HCT116 (cell line): ENCODE results near the gene TECPR1. TPM values are rescaled to one million over a fixed set of nuclear protein-coding genes. Genes with fewer than 3 reads are reported as not detected.

Source experiments
- ATAC-seq: fragments of 200-7000 bp; cut with Tn5 transposase; 2 replicates; pipeline ENCODE4 v1.9.1; 2020; ENCODE audit warnings: mild to moderate bottlenecking, moderate library complexity
- BruUV-seq: library from RNA; stranded (reverse); fragments of 400-500 nt; replicated peaks from 2 replicates; lab custom pipeline; 2021; lab: Mats Ljungman, UMichigan
- CTCF ChIA-PET: fragments of 300-600 bp; sonication (Branson Sonifier 250); formaldehyde crosslinking; loops from one replicate; lab custom pipeline; 2021; ENCODE audit warnings: antibody characterized with exemption; lab: Charles Lee
- POLR2A ChIA-PET: fragments of 300-600, 350-600 bp; sonication (Branson Sonifier 250); formaldehyde crosslinking; loops from one replicate; lab custom pipeline; 2021; ENCODE audit warnings: antibody characterized with exemption; lab: Charles Lee
- RAD21 ChIA-PET, 2 experiments: fragments of 300-600 bp; sonication (Branson Sonifier 250); formaldehyde crosslinking; loops; one replicate each; lab custom pipeline; 2023; ENCODE audit warnings: low total read pairs in 2 of 2; ENCODE audit not compliant: uncharacterized antibody in 2 of 2, unreplicated experiment in 2 of 2, low non-redundant PET in 1 of 2; lab: Charles Lee
- DNase-seq: peaks from one replicate; pipeline ENCODE4 v3.0.0-alpha.2; 2010; ENCODE audit warnings: low read depth, low spot score
- H2AFZ ChIP-seq: fragments of 200-600 bp; shearing (Covaris generic), sonication (generic); 2 replicates; pipeline ENCODE4 v1.6.1; 2017; ENCODE audit warnings: low read depth, mixed run types, mixed read lengths, antibody characterized with exemption, low read length; ENCODE audit not compliant: poor library complexity, severe bottlenecking
- H3K27ac ChIP-seq: 2 replicates; pipeline ENCODE4 v1.5.1; 2012; ENCODE audit warnings: low read depth, low read length
- H3K27me3 ChIP-seq: fragments of 200-600 bp; sonication (generic); 2 replicates; pipeline ENCODE4 v1.6.1; 2016; ENCODE audit warnings: mixed run types, low read length, mixed read lengths; ENCODE audit not compliant: insufficient read depth
- H3K36me3 ChIP-seq, 2 experiments: fragments of 200-500 bp in 1 of 2; fragments of 200-600 bp in 1 of 2; sonication (Bioruptor generic) in 1 of 2; sonication (generic) in 1 of 2; 2 replicates each; pipeline versions ENCODE4 v1.5.1 to v1.6.1; 2014 to 2016; ENCODE audit warnings: low read length in 2 of 2, inconsistent platforms in 1 of 2, mixed read lengths in 1 of 2, mixed run types in 1 of 2; ENCODE audit not compliant: insufficient read depth in 2 of 2, control insufficient read depth in 1 of 2
- H3K4me1 ChIP-seq, 2 experiments: fragments of 200-600 bp in 1 of 2; sonication (generic) in 1 of 2; 2 replicates each; pipeline versions ENCODE4 v1.5.1 to v1.6.1; 2012 to 2017; ENCODE audit warnings: low read length in 2 of 2, inconsistent platforms in 1 of 2, mild to moderate bottlenecking in 1 of 2, mixed read lengths in 1 of 2, mixed run types in 1 of 2, moderate library complexity in 1 of 2; ENCODE audit not compliant: insufficient read depth in 2 of 2, control insufficient read depth in 1 of 2
- H3K4me2 ChIP-seq: fragments of 200-600 bp; sonication (generic); 2 replicates; pipeline ENCODE4 v1.6.1; 2017; ENCODE audit warnings: mixed run types, low read length, mixed read lengths
- H3K4me3 ChIP-seq, 2 experiments: fragments of 200-600 bp in 1 of 2; sonication (generic) in 1 of 2; replicated peaks in 1 of 2; 2 replicates each; pipeline ENCODE4 v1.5.1; 2011 to 2016; ENCODE audit warnings: low read length in 2 of 2, control low read depth in 1 of 2, low read depth in 1 of 2, mild to moderate bottlenecking in 1 of 2, mixed read lengths in 1 of 2, mixed run types in 1 of 2
- H3K79me2 ChIP-seq: fragments of 200-600 bp; sonication (generic); 2 replicates; pipeline ENCODE4 v1.6.1; 2017; ENCODE audit warnings: mild to moderate bottlenecking, mixed run types, low read length, moderate library complexity, mixed read lengths; ENCODE audit not compliant: insufficient read depth
- H3K9ac ChIP-seq: fragments of 200-600 bp; sonication (generic); 2 replicates; pipeline ENCODE4 v1.6.1; 2016; ENCODE audit warnings: low read length, mixed read lengths
- H3K9me2 ChIP-seq: fragments of 200-600 bp; sonication (generic), shearing (Covaris generic); 2 replicates; pipeline ENCODE4 v1.6.1; 2017; ENCODE audit warnings: mixed run types, mild to moderate bottlenecking, moderate library complexity; ENCODE audit not compliant: insufficient read depth
- H3K9me3 ChIP-seq, 2 experiments: fragments of 200-500 bp in 1 of 2; fragments of 200-600 bp in 1 of 2; sonication (Bioruptor generic) in 1 of 2; sonication (generic) in 1 of 2; 2 replicates each; pipeline ENCODE4 v1.6.1; 2014 to 2017; ENCODE audit warnings: low read length in 2 of 2, mixed read lengths in 2 of 2, inconsistent platforms in 1 of 2, low read depth in 1 of 2, mild to moderate bottlenecking in 1 of 2, mixed run types in 1 of 2, moderate library complexity in 1 of 2; ENCODE audit not compliant: control insufficient read depth in 1 of 2, insufficient read depth in 1 of 2
- H4K20me1 ChIP-seq: fragments of 200-600 bp; sonication (generic), shearing (Covaris generic); 2 replicates; pipeline ENCODE4 v1.6.1; 2017; ENCODE audit warnings: mixed run types, mild to moderate bottlenecking, moderate library complexity; ENCODE audit not compliant: insufficient read depth
- CEBPB ChIP-seq: IDR thresholded peaks from 2 replicates; pipeline ENCODE4 v1.6.1; 2012; ENCODE audit warnings: low read depth
- EGR1 ChIP-seq: IDR thresholded peaks from 2 replicates; pipeline ENCODE4 v1.6.1; 2012; ENCODE audit warnings: low read depth
- ELF1 ChIP-seq: IDR thresholded peaks from 2 replicates; pipeline ENCODE4 v1.6.1; 2012; ENCODE audit warnings: low read depth, borderline replicate concordance
- EZH2 ChIP-seq: fragments of 200-600 bp; sonication (generic); IDR thresholded peaks from 2 replicates; pipeline ENCODE4 v1.6.1; 2017; ENCODE audit warnings: antibody characterized with exemption, mixed run types
- EZH2phosphoT487 ChIP-seq: fragments of 200-600 bp; IDR thresholded peaks from 2 replicates; pipeline ENCODE4 v1.6.1; 2018; ENCODE audit warnings: antibody characterized with exemption, borderline replicate concordance
- FOSL1 ChIP-seq: IDR thresholded peaks from 2 replicates; pipeline ENCODE4 v1.6.1; 2012; ENCODE audit warnings: low read depth
- JUND ChIP-seq: IDR thresholded peaks from 2 replicates; pipeline ENCODE4 v1.6.1; 2012
- RAD21 ChIP-seq: IDR thresholded peaks from 2 replicates; pipeline ENCODE4 v1.6.1; 2012; ENCODE audit warnings: low read depth, mild to moderate bottlenecking
- SP1 ChIP-seq: IDR thresholded peaks from 2 replicates; pipeline ENCODE4 v1.6.1; 2012; ENCODE audit warnings: low read depth
- SRF ChIP-seq: IDR thresholded peaks from 2 replicates; pipeline ENCODE4 v1.6.1; 2012; ENCODE audit warnings: low read depth
- TCF7L2 ChIP-seq: IDR thresholded peaks from 2 replicates; pipeline ENCODE4 v1.7.0; 2011; ENCODE audit warnings: borderline replicate concordance, inconsistent platforms; ENCODE audit not compliant: insufficient read depth, insufficient read length; ENCODE audit errors: extremely low read depth
- YY1 ChIP-seq: IDR thresholded peaks from 2 replicates; pipeline ENCODE4 v1.6.1; 2011; ENCODE audit warnings: low read length, low read depth, moderate library complexity, mild to moderate bottlenecking; ENCODE audit not compliant: insufficient replicate concordance; ENCODE audit errors: extremely low read depth
- ZNF274 ChIP-seq: fragments of 200-500 bp; sonication (Bioruptor generic); IDR thresholded peaks from 2 replicates; pipeline ENCODE4 v1.6.1; 2014; ENCODE audit warnings: mild to moderate bottlenecking, low read depth, low read length, inconsistent platforms
- intact Hi-C: fragments of 100-400 bp; cut with micrococcal nuclease; formaldehyde crosslinking; loops from 2 replicates; pipeline ENCODE4 v1.10.0; 2022
- total RNA-seq: library from RNA; stranded (reverse); gene quantifications from one replicate; pipeline ENCODE4 v1.2.1, GENCODE V29; 2021; ENCODE audit not compliant: unreplicated experiment
- TF ChIP-seq, protein P1 (sequence below): IDR thresholded peaks from 2 replicates; pipeline ENCODE4 v1.6.1; 2012
- TF ChIP-seq, protein P2 (sequence below): IDR thresholded peaks from 2 replicates; pipeline ENCODE4 v1.6.1; 2012
- TF ChIP-seq, protein P3 (sequence below): IDR thresholded peaks from 2 replicates; pipeline ENCODE4 v1.6.1; 2011; ENCODE audit warnings: mild to moderate bottlenecking, low read length, moderate library complexity; ENCODE audit not compliant: insufficient replicate concordance; ENCODE audit errors: extremely low read depth

TECPR1 gene
- total RNA-seq, 1 experiment from 2014 or later, result 19.9 TPM

DNA sequence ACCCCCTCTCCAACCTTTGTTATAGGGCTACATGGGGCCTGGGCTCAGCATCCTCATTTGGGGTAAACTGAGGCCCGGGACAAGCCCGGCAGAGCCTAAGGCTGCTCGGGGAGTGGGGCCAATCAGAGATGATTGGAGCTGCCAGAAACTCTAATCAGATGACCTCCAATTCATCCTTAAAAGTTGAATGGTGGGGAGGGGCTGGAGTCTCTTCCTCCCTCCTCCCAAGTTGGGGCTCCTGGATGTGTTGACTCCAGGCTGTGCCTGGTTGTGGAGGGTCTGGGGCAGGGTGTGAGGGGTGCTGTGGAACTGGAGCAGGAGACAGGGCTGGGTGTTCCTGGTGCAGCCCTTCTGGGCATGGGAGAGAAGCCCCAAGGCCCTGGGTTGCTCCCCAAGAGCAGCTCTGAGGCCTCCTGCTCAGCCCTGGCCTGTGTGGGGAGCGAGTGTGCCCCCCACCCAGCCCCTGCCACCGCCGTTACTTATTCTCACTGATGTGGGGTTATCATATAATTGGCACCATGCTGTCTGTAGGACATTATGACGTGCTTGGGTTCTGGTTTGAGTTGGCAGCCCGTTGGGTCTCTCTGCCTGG lies 38.6 kb downstream of the TECPR1 start:
- no peaks in the 10 kb centered on the region for H3K79me2 ChIP-seq
- no peaks in the 10 kb centered on the region for H3K27me3 ChIP-seq
- no peak for ATAC-seq
- no peaks in the 10 kb centered on the region for H3K36me3 ChIP-seq
- no peak overlapping the region; the same call in 1 of the 2 replicates for H3K27ac ChIP-seq
- H3K9me3 ChIP-seq, result no peaks in the 10 kb centered on the region
- H3K4me3 ChIP-seq, result no peak overlapping the region
- ChIA-PET RAD21 (no interaction called here), POLR2A (no interaction called here), CTCF (no interaction called here)
- no peak overlapping the region for H2AFZ ChIP-seq
- no peaks in the 10 kb centered on the region for H4K20me1 ChIP-seq
- no peak for DNase-seq
- BruUV-seq, result no TSS peak
- no peak overlapping the region for H3K9ac ChIP-seq
- no peaks in the 10 kb centered on the region for H3K9me2 ChIP-seq
- intact Hi-C loops, result no loop called here
- no peak overlapping the region for H3K4me2 ChIP-seq
- H3K4me1 ChIP-seq, result peaks cover 3 to 7% of the 10 kb centered on the region in 2 experiments; a peak in 2 of 4 replicates
- no peak for TF ChIP-seq EGR1
- TF ChIP-seq SRF, result no peak
- no peak for TF ChIP-seq RAD21
- no peak for TF ChIP-seq EZH2
- no peak for TF ChIP-seq EZH2phosphoT487
- TF ChIP-seq ZNF274, result no peak
- TF ChIP-seq, protein P1, sequence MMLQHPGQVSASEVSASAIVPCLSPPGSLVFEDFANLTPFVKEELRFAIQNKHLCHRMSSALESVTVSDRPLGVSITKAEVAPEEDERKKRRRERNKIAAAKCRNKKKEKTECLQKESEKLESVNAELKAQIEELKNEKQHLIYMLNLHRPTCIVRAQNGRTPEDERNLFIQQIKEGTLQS, result no peak
- TF ChIP-seq ELF1, result no peak
- TF ChIP-seq, protein P2, sequence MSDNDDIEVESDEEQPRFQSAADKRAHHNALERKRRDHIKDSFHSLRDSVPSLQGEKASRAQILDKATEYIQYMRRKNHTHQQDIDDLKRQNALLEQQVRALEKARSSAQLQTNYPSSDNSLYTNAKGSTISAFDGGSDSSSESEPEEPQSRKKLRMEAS, result no peak
- TF ChIP-seq FOSL1, result no peak
- no peak for TF ChIP-seq CEBPB
- TF ChIP-seq YY1, result no peak
- no peak for TF ChIP-seq SP1
- TF ChIP-seq, protein P3, sequence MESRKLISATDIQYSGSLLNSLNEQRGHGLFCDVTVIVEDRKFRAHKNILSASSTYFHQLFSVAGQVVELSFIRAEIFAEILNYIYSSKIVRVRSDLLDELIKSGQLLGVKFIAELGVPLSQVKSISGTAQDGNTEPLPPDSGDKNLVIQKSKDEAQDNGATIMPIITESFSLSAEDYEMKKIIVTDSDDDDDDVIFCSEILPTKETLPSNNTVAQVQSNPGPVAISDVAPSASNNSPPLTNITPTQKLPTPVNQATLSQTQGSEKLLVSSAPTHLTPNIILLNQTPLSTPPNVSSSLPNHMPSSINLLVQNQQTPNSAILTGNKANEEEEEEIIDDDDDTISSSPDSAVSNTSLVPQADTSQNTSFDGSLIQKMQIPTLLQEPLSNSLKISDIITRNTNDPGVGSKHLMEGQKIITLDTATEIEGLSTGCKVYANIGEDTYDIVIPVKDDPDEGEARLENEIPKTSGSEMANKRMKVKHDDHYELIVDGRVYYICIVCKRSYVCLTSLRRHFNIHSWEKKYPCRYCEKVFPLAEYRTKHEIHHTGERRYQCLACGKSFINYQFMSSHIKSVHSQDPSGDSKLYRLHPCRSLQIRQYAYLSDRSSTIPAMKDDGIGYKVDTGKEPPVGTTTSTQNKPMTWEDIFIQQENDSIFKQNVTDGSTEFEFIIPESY, result no peak
- no peak for TF ChIP-seq JUND
- no peak for TF ChIP-seq TCF7L2
- TF ChIP-seq, all 23 proteins: peak for 0
